IMR-90 (cell line): Measurements from ENCODE around the gene MYH9.

Experiments
- BHLHE40 ChIP-seq: fragments of 150-350 bp; IDR thresholded peaks from 2 replicates; pipeline ENCODE4 v1.6.1; 2016; ENCODE audit warnings: mild to moderate bottlenecking, low read depth, low read length
- CEBPB ChIP-seq: IDR thresholded peaks from 2 replicates; pipeline ENCODE4 v1.6.1; 2012; ENCODE audit warnings: low read depth, low read length, improper control_type of control experiment
- FOS ChIP-seq: fragments of 150-350 bp; IDR thresholded peaks from 2 replicates; pipeline ENCODE4 v1.6.1; 2016; ENCODE audit warnings: low read depth, low read length
- MAFK ChIP-seq: IDR thresholded peaks from 2 replicates; pipeline ENCODE4 v1.6.1; 2012; ENCODE audit warnings: low read depth, low read length, improper control_type of control experiment
- MAZ ChIP-seq: IDR thresholded peaks from 2 replicates; pipeline ENCODE4 v1.6.1; 2012; ENCODE audit warnings: low read depth, mild to moderate bottlenecking, low read length, improper control_type of control experiment, moderate library complexity, borderline replicate concordance
- MXI1 ChIP-seq: IDR thresholded peaks from 2 replicates; pipeline ENCODE4 v1.6.1; 2012; ENCODE audit warnings: low read depth, mild to moderate bottlenecking, low read length, moderate library complexity, borderline replicate concordance
- POLR2A ChIP-seq: IDR thresholded peaks from 2 replicates; pipeline ENCODE4 v1.6.1; 2012; ENCODE audit warnings: mild to moderate bottlenecking, low read depth, low read length
- RAD21 ChIP-seq: IDR thresholded peaks from 2 replicates; pipeline ENCODE4 v1.6.1; 2012; ENCODE audit warnings: low read length, improper control_type of control experiment
- RCOR1 ChIP-seq: IDR thresholded peaks from 2 replicates; pipeline ENCODE4 v1.6.1; 2012; ENCODE audit warnings: mild to moderate bottlenecking, low read length, improper control_type of control experiment; ENCODE audit not compliant: insufficient replicate concordance
- RFX5 ChIP-seq: IDR thresholded peaks from 2 replicates; pipeline ENCODE4 v1.8.0; 2012; ENCODE audit warnings: low read depth, mild to moderate bottlenecking, low read length, moderate library complexity
- SMC3 ChIP-seq: fragments of 150-350 bp; IDR thresholded peaks from 2 replicates; pipeline ENCODE4 v1.6.1; 2016; ENCODE audit warnings: low read depth, mild to moderate bottlenecking, antibody characterized with exemption, low read length, moderate library complexity
- TF ChIP-seq, protein P1 (sequence below): conservative IDR thresholded peaks from 2 replicates; pipeline ENCODE4 v1.5.1; 2012; ENCODE audit warnings: mild to moderate bottlenecking, low read depth, low read length, improper control_type of control experiment
- TF ChIP-seq, protein P2 (sequence below): fragments of 150-350 bp; IDR thresholded peaks from 2 replicates; pipeline ENCODE4 v1.6.1; 2017; ENCODE audit warnings: mild to moderate bottlenecking, antibody characterized with exemption, low read length, low read depth

DNA sequence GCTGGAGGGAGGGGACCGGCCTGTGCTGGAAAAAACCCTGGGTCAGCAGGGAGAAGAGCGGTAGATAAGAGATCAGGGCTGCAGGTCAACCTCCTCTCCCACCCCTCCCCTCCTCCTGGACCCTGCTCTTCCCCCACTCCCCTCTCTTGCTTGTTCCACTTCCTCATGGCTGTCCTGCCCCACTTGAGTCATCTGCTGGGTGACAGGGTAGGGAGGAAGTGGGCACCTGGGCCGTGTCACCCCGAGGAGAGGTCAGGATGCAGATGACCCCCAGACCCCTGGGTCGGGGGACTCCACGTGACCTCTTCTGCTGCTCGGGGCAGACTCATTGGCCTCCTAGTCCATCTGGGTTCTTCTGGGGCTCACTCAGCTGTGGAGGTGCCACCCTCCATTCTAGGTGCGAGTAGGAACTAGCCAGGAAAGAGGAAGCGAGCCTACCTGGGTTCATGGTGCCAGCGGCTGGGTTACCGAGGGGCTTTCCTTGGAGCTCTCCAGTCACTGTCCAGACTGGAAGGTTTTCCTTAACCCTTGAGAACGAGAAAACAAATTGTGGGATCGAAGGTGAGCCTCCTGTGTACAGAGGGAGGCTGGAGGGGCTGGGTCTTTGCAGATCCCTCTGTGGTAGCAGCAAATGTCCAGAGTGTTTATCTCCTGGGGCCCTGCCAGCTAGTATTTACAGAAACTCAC is 154.9 kb downstream of the MYH9 start:
- TF ChIP-seq, protein P1, sequence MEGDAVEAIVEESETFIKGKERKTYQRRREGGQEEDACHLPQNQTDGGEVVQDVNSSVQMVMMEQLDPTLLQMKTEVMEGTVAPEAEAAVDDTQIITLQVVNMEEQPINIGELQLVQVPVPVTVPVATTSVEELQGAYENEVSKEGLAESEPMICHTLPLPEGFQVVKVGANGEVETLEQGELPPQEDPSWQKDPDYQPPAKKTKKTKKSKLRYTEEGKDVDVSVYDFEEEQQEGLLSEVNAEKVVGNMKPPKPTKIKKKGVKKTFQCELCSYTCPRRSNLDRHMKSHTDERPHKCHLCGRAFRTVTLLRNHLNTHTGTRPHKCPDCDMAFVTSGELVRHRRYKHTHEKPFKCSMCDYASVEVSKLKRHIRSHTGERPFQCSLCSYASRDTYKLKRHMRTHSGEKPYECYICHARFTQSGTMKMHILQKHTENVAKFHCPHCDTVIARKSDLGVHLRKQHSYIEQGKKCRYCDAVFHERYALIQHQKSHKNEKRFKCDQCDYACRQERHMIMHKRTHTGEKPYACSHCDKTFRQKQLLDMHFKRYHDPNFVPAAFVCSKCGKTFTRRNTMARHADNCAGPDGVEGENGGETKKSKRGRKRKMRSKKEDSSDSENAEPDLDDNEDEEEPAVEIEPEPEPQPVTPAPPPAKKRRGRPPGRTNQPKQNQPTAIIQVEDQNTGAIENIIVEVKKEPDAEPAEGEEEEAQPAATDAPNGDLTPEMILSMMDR = no peak
- TF ChIP-seq BHLHE40 = no peak
- TF ChIP-seq MAZ = no peak
- no peak for TF ChIP-seq POLR2A
- TF ChIP-seq CEBPB = no peak
- TF ChIP-seq, protein P2, sequence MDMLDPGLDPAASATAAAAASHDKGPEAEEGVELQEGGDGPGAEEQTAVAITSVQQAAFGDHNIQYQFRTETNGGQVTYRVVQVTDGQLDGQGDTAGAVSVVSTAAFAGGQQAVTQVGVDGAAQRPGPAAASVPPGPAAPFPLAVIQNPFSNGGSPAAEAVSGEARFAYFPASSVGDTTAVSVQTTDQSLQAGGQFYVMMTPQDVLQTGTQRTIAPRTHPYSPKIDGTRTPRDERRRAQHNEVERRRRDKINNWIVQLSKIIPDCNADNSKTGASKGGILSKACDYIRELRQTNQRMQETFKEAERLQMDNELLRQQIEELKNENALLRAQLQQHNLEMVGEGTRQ = no peak
- TF ChIP-seq MAFK = no peak
- no peak for TF ChIP-seq MXI1
- TF ChIP-seq FOS = no peak
- no peak for TF ChIP-seq RFX5
- no peak for TF ChIP-seq RCOR1
- no peak for TF ChIP-seq RAD21
- no peak for TF ChIP-seq SMC3
